ENCODE data around the gene CLPTM1L.
"Not testable (repeated sequence)": the region's sequence is repeated elsewhere in the genome, so short reads cannot be mapped to it uniquely, and the experiment has no call there.

CLPTM1L gene

GRCh38 chr5:1339139-1339817 is 5.6 kb downstream of the CLPTM1L start:
- DNase-seq = not testable (repeated sequence)

- DNase-seq = no peak
Observed at GRCh38 chr5:1338506-1339070, 6.3 kb downstream of the CLPTM1L start.

- no peak for DNase-seq
Observed at GRCh38 chr5:1338196-1338490, 6.8 kb downstream of the CLPTM1L start.

DNA sequence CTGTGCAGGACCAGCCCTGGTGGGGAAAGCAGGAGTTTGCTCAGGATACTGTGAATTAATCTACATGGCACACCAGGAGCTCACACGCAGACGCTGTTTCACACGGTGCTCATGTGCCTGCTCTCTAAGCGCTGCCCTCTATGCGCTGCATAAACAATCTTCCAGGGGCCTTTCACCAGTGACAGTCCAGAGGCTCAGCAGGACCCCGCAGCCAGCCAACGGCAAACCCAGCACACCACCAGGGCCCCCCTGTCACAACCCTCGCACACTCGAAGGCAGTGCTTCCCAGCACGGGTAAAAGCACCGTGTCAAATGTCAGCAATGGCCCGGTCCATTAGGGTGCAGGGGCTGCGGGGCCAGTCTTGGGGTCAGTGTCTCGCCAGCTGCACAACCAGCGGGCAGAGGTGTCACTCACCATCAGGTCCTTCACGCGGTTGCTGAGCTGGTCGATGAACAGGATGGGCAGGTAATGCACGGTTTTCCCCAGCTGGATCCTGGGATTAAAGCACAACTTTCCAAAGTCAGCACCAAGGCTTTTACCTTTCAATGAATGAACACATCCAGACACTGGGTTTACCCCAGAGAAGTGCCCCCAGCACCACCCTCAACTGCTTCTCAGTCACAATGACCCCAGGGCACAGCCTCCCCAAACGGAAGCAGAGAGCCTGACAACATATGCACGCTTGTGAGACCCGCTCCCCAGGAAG is 7.3 kb downstream of the CLPTM1L start:
- DNase-seq = no peak

DNA sequence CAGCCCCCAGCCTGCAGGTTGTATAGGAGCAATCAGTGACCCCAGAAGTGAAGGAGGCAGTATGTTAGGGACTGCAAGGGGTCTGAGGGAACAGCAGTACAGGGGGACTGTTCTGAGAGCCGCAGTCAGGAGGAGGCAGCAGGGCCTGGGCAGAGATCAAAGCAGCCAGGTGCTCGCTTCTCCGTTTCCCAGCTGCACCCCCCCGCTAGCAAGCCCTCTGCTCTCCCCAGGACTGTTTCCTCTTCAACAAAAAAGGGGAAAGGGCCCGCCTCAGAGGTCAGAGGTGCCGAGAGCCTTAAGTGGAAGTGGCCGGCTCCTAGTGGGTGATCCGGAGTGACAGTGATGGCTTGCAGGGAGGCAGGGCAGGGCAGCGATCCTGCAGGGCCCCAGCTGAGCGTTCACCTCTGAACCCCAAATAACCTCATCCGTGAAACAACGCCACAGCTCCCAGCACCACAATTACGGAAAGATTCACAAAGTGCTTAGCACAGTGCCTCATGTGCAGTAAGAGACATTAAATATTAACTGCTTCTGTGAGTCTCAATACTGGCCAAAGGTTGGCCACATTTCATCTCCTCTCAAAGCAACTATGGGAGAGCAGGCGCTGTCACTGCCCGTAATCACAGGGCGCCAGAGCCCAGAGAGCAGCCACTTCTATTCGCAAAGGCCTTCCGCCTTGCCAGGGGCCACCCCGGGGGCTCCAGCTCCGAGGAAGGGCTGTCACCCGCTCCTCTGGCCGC is 8.0 kb downstream of the CLPTM1L start:
- no peak for DNase-seq

- DNase-seq = no peak
Observed at GRCh38 chr5:1336106-1336561, 8.8 kb downstream of the CLPTM1L start.

GRCh38 chr5:1335540-1336095 is 9.3 kb downstream of the CLPTM1L start:
- no peak for DNase-seq

- DNase-seq = no peak
Observed at GRCh38 chr5:1334831-1335539, 9.9 kb downstream of the CLPTM1L start.

DNA sequence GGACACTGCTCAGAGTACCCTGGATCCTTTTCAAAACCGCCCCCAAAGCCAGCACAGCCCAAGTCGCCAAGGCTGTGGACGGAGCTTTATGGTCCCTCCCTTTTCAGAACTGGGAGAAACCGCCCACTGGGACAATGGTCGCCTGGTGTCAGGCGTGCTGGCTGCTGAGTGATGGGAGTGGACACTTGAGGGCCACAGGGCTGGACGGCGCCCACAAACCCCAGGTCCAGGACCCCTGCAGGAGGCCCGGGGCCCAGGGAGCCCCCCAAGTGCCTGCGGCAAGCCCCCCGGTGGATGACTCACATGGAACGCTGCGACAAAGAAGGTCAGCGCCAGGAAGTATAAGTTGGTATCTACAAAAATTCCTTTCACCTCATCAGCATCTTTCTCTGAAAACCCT is 10.9 kb downstream of the CLPTM1L start:
- no peak for DNase-seq

- not testable (repeated sequence) for DNase-seq
Observed at GRCh38 chr5:1333286-1333685, 11.6 kb downstream of the CLPTM1L start.

- no peak for DNase-seq
Observed at GRCh38 chr5:1332461-1333001, 12.4 kb downstream of the CLPTM1L start.

DNA sequence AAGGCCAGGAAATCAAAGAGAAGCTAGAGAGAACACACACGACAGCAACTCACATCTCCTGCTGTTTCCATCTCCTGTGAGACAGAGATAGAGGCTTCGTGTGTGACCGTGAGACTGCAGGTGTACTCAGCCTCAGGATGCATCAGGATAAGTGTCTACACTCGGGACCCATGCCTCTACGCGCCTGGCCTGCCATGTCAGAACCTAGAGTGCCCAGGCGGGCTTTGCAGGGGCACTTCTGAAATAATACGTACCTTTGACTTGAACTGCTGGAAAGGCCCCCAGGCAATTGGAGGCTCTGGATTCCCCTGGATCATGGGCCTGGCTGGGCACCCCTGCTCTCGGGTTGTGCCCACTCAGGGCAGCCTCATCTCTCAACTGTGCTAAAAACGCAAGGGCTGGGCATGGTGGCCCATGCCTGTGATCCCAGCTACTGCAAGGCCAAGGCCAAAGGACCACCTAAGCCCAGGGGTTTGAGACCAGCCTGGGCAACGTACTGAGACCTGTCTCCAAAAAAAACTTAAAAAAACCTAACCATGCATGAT is 13.0 kb downstream of the CLPTM1L start:
- DNase-seq = no peak

DNA sequence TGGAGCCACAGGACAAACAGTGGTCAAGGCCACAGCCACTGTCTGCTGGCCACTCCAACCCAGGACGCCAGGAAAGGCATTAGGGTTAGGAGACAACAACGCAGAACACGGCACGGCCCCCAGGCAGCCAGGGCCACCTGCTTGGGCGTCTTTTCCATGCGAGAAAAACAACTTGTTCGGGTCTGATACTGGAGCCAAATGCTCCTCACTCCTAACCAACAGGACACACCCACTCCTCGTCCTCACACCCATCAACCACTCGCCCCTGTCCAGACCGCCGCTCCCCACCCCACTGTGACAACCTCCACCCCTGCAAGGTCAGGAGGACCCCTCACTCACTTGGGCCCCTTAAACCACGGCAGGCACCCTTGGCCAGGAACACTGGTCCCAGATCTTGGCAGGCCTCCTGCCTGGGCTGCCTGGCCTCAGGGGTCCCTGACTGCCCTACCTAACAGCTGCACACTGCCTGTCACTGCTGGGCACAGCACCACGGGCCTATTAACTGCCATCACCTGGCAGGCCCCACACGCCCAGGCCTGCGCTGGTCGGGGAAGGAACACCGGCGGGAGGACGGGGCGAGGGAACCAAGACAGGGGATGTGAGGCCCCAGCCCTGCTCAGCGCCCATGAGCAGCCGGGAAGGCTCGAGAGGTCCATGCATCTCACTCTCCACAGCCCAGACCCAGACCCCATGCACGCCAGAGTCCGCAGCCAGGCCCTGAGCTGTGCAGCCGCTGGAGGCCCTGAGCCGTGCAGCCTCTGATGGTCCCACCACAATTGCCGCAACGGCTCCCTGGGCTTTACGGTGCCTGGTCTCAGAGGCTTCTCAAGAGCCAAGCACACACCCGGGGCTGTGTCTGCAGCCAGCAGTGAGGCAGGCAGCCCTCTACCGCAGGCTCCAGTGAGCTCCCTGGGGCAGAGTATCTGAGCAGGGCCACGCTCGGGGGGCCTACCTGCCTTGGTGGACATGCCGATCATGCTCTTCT is 13.8 kb downstream of the CLPTM1L start:
- no peak for DNase-seq

DNA sequence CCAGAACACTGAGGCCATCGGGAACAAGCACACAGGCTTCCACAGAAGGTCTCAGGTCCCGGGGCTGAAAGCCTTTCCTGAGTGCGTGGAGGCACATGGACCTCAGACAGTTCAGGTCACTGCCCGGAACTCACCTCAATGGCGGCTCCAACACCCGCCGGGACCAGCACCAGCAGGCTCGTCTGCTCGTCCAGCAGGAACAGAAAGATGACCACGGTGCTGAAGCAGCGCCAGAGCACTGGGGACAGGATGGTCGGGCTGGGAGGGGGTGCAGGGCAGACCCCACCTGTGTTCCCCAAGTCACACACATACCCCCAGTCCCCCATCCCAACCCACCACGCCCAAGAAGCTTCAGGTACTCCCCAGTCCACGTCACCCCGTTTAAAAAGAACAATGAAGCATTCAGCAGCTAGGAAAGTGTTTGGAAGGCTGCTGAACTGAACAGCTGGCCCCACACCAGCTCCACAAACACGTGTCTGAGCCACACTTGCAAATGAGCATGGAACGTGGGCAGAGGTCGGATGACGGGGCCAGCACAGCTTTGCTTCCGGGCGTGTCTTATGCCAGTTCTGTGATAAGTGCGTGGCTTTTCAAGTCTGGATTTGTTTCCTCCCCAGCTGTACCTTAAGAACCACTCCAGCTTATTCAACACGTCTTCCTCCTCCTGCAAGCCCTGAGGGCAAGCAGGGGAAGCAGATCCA is 14.6 kb downstream of the CLPTM1L start:
- no peak for DNase-seq

DNA sequence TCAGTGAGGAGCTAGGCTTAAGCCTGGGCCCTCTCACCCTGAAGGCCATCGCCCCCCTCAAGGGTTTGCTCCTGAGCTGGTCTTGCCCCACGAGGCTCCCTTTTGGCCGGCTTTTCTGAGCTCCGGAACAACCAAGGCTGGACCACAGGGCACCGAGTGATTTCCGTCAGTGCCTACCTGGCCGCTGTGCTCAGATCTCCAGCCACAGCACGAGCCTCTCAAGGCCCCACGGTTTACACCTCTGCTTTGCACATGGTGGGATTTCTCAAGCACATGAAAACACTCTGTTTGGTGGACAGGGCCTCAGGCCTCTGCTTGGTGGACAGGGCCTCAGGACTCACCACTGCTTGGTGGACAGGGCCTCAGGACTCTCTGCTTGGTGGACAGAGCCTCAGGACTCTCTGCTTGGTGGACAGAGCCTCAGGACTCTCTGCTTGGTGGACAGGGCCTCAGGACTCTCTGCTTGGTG is 15.8 kb downstream of the CLPTM1L start:
- no peak for DNase-seq

DNA sequence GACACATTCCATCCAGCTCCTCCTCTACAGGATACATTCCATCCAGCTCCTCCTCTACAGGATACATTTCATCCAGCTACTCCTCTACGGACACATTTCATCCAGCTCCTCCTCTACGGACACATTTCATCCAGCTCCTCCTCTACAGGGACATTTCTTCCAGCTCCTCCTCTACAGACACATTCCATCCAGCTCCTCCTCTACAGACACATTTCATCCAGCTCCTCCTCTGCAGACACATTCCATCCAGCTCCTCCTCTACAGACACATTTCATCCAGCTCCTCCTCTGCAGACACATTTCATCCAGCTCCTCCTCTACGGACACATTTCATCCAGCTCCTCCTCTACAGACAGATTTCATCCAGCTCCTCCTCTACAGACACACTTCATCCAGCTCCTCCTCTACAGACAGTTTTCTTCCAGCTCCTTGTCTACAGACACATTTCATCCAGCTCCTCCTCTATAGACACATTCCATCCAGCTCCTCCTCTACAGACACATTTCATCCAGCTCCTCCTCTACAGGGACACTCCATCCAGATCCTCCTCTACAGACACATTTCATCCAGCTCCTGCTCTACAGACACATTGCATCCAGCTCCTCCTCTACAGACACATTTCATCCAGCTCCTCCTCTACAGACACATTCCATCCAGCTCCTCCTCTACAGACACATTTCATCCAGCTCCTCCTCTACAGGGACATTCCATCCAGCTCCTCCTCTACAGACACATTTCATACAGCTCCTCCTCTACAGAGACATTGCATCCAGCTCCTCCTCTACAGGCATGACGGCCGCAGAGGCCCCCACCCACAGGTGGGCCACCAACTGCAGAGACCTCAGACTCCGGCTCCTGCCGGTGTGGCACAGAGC is 16.4 kb downstream of the CLPTM1L start:
- not testable (repeated sequence) for DNase-seq

- not testable (repeated sequence) for DNase-seq
Observed at GRCh38 chr5:1326901-1327756, 17.8 kb downstream of the CLPTM1L start.

DNA sequence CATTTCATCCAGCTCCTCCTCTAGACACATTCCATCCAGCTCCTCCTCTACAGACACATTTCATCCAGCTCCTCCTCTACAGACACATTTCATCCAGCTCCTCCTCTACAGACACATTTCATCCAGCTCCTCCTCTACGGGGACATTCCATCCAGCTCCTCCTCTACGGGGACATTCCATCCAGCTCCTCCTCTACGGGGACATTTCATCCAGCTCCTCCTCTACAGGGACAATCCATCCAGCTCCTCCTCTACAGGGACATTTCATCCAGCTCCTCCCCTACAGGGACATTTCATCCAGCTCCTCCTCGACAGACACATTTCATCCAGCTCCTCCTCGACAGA is 18.4 kb downstream of the CLPTM1L start:
- not testable (repeated sequence) for DNase-seq

Measured in suppressor macrophage treated with lipopolysaccharide for 4 hours (primary cell).